ENCODE data around the gene ZXDC. TPM values are rescaled to one million over a fixed set of nuclear protein-coding genes. Genes with fewer than 3 reads are reported as not detected.

ZXDC gene
- polyA plus RNA-seq, 12 donors = 16.3 to 29.1 (median 26.1) TPM; not detected in 1

DNA sequence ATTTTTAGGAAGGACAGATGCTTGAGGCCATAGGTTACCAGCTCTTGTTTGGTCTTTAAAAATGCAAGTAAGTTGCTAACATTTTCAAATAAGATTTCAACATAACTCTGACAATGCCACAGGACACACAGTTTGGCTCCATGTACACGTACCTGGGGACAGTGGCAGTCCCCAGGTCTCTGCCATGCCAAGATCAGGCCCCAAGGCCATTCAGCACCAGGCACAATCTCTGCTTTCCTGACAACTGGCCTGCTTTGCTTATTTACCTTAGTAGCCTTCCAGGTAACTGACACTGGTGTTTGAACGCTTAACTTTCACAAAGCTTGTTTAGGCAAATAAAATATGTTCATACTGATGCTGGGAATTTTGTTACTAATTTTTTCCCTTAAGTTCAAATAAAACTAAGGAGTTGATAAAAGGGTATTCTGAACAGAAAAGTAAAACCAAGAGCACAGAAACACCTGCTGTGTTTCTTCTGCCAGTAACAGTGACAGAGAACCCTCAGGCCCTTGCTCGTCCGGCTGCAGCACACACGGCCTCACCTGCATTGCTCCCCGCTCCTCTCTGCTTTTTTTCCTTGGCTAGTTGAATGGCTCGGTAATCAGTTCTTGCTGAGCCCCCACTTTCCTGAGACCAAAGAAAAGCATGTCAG is 16.5 kb downstream of the ZXDC start:
- no peak for DNase-seq

DNA sequence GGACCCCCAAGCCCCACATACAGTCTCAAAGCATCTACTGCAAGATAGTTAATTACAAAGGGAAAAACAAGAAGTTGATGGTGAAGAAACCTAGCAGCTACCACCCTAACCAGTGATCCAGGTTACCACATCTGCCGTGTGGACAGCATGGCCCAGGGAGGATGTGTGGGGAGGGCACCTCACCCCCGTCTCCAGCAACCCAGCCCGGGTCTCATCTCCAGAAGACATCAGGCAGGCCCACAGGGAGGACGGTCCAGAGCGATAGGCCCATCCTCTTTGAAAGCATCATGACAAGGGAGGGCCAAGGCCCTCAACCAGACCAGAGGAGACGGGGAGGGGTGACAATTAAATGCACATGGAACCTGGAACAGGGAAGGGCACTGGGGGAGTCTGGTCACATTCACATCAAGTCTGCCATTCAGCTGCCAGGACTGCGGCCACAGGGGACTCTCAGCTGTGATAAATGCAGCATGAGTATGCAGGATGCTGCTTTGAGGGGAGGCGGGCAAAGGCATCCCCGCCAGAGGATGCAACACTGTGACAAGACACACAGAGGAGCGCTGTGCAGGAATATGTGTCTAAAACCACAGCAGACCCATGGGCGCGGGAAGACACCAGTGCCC is 18.8 kb downstream of the ZXDC start:
- DNase-seq = no peak

DNA sequence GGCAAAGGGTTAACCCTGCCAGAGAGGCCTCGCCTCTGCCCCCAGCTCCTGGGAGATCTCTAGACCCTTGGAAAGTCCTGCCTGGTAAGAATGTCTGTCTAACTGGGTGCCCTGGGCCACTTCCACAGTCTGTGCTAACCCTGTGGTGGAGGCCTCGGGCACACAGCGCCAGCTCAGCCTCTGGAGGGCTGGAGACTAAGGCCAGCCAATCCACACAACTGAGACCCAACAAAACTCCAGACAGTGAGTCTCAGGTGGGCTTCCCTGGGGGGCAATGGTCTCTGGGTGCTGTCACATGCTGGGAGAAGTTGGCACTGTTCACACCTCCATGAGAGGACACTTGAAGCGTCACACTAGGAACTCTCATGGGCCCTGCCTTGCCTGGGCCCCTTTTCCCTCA is 19.5 kb downstream of the ZXDC start:
- DNase-seq = no peak

DNA sequence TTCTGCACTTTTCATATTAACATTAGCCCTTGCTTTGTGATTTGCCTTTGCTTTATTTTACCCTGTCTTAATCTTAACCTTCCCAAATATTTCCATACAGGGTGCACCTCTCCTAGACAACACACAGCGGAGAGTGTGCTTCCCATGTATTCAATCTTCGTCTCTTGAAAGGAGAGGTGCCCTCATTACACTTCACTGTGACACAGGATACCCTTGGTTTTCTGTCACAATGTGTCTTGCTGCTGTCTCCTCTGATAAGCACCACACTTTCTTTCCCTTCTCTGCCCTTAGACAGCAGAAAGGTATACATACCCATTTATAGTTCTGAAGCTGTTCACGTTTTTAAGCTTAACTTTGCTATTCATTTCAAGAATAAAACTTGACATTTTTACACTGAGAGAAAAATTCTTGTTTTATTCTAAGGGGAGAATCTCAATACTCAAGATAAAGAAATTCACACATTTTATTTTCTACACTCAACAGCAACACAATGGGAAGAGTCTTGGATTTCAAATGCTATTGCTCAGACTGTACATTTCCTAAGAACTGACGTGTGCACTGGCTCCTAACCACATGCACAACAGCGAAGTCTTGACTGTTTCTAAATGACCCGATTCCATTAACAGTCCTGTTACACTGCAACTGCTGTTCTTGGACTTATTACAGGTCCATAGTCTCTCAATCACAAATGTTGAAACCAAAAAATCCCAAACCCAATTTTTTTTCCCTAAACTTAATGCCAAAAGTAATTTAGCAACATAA is 21.1 kb downstream of the ZXDC start:
- no peak for DNase-seq

DNA sequence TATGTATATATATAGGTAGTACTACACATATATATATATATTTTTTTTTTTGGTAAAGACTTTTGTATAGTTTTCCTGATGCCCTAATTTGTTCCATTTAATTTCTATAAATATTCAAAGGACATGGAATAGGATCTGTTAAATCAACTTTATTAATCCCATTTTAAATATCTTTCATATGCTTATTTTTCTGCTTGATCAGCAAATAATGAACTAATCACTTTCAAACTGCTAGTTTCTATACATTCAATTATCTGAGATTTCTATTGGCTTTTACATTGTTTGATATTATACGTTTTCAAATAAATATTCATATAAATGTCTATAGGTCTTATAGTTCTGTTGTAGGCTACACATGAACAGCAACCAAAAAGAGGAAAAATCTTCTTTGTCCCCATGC is 21.7 kb downstream of the ZXDC start:
- no peak for DNase-seq

DNA sequence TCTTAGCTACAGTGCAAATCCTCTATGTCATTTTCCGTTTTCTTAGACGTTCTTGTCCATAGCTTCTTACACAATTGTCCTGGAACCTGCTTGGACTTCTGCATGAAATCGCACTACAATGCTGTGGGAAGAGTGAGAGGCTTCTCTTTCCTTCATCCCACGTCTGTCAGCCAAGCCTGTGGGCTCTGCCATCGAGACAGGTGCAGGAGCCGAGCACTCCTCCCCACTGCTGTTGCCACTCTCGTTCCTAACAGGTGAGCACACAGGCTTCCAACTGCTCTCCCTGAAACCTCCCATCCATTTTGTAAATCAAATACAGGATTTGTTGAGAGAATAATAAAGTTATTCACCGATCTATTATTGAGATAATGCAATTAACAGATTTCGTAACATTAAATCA is 23.5 kb downstream of the ZXDC start:
- DNase-seq = no peak

DNA sequence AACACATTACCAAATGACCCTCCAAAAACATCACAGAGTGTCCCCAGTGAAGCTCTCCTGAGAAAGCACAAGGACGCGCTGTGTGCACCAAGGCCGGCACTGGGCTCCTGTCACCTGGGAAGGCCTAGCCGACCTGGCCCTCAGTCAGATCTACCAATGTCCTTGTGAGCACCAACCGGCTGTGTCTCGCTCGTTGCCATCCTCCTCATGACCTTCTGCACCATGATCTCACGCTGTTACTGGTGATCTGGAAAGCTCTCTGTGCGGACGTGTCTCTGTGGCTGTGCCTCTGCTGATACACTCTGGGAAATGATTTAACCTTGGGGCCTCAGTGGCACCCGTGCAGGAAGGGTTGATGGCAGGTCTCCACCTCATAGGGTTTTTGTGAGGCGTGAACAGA is 24.2 kb downstream of the ZXDC start:
- DNase-seq = no peak

DNA sequence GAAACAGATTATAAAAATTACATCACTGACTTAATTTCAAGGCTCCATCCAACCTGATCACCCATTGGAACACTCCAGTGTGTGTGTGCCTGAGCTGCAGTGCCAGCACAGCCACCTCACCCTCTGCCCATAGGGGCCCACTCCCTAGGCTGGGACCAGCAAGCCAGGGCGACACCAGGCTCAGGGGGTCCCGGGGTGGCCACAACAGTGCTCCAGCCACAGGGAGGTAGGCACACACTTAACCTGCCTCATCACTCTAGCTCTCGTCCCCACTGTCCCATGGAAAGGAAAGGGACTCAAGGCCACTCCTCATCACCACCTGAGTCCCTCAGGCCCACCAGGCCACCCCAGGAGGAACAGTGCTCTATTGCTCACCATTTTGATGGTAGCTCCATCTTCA is 24.9 kb downstream of the ZXDC start:
- DNase-seq = no peak

DNA sequence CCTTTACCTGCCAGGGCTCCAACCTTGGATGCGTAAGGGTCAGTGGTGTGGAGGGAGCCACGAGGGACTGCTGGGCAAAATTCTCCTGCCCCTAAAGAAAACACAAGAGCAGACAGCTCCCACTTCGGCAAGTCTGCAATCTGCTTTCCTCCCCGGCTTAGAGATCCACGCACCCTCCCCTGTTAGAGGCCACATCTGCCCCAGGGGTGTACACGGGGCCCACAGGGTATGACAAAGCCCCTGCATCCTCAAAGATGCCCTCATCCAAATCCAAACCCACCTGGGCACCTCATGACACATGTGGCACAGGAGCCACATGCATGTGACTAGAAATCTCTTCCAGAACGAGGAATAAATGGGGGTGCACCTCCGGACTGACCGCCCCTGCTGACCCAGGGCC is 25.5 kb downstream of the ZXDC start:
- no peak for DNase-seq

DNA sequence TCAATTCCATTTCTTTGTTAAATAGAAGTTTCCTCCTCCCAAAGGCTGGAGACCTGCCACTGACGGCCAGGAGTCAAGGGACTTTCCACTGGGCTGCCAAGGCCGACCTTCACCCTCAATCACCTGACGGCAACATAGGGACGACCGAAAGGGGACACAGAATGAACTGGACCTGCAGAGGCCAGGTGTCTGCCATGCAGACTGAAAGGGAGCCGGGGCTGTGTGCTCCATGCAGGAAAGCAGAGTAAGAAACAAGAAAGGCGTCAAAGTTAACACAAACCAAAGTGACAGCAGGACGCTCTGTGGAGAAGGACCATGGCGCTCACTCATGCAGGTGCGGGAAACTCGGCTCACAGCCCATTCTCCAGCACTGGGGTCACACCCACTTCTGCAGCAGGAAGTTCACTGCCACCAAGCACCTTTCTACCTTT is 26.1 kb downstream of the ZXDC start:
- no peak for DNase-seq

DNA sequence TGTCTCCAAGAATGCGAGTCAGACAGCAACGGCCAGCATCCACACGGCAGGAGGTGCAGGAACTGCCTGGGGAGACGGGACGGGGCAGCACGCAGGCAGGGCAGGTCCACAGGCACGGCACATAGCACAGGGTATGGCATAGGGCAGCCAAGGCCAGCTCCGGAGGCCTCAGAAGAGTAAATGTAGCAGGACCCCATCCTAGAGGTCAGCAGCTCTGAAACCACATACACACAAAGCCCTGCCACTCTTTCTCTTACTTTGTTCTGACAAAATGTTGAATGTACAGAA is 26.9 kb downstream of the ZXDC start:
- DNase-seq = no peak

DNA sequence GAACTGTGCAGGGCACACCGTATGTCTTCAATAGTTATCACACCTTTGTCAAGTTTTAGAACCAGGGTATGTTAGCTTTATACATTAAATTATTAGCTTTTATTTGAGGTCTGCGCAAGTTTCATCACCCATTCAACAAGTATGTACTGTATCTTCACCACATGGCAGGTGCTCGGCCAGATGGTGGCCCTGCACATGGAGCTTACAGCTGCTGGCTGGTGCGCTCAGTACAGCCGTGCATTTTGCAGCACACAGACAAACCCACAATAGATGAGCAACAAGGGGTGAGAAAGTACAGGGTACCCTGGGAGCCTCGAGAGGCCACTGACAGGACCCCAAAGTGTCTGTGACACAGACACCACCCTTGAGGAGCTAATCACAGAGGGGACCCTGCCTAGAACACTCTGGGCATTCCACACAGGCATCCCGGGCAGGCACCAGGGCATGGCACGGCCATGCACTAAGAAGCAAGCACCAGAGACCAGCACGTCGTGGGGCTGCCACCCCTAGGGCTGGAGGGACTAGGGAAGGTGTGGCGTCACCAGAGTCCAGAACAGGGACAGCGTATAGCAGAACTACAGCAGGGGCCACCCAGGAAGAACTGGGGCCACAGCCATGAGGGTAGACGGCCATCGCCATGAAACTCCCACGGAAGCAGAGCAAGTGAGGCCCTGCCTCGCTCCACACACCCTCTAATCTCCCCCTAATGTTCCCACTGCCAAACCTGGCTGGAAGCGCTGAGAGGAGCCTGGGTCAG is 27.4 kb downstream of the ZXDC start:
- no peak for DNase-seq

DNA sequence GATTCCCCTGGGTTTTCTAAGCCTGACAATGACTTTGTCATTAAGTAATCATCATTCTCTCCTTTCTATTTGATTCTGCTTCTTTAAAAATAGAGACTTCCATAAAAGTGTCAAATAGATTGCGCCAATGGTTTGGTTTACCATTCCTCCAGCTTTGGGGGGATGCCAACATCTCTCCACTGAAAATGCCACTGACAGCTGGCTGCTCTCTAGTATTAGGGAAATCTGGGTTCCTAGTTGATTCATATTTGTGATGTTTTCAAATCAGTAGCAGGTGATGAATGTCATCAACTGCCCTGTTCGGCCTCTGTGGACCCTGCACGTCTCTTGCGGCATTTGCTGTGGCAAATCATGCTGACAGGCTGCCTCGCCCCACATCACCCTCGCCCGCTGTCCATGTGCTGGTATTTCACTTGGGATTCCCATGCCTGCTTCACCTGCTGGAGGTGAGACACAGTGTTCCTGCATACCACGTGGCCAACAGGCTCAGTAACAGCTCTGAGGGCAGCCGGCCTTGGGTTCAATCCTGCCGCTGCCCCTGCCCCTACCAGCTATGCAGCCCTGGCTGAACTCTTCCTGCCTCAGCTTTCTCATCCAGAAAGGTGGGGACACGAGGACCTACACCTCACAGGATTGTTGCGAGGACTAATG is 28.1 kb downstream of the ZXDC start:
- DNase-seq = no peak

DNA sequence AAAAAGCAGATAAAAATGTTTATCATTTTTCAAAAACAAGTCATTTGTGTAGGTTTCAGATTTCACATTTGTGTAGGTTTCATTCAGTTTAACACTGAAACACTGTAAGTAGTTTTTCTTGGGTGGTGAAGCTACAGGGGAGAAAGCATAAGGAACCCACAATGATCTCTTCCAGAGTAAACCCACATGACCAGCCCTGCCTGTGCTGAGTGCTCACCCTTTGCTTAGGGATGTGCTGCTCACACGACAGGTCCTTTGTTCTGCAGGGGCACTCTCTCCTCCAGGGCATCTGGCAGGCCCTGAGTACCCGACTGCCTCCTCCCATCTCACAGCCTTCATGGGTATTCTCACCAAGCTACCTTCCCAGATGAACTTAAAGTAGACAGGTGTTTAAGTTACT is 28.9 kb downstream of the ZXDC start:
- no peak for DNase-seq

DNA sequence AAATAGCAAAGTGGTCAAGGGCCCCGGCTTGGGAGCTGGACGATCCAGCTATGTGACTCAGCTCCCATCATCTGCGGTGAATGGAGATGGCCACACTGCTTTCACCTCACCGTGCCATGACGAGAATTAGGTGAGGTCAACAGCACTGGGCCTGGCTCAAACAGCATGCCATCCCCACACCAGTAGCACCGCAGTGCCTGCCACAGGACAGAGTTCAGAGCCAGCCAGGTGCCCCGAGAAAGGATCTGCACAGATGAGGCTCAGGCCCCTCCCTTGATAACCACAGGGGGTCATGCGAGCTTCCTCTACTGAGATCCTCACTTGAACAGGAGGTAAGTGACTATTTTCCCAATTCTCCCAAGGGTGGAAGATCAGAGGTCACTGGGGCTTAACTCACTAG is 29.4 kb downstream of the ZXDC start:
- no peak for DNase-seq

DNA sequence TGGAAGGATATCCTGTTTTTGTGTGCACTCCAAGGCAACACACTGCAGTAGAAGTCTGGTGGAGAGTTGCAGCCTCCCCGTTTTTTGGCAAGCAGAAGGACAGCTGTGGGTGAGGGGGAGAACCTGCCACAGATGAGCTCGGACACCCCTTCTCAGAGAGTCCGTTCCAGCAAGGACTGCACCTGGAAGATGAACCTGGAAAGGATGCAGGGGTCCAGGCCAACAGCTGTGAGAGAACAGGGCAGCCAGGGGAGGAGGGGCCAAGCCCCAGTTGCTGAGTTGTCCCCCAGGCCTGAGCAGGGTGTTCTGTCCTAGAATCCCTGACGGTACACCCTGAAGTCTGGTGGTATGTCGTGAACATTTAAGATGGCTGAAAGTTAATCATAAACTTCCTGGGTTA is 30.2 kb downstream of the ZXDC start:
- DNase-seq = no peak

DNA sequence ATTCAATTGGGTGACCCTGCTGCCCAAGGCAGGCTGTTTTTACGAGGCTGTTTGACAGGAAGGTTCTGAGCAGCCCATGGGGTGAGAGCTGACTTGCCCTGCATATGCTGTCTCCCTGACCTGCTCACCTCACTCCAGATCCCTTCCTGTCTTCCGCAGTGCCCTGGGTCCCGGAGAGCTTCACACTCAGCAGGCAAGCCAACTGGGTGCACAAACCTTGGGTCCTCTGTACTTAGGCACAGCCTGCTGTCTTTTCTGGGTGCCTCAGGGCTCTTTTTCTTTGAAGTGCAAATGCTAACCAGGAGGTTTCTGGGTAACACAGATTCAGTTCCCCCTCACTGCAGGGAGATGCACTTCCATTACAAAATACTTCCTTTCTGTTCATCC is 32.8 kb downstream of the ZXDC start:
- DNase-seq = no peak

DNA sequence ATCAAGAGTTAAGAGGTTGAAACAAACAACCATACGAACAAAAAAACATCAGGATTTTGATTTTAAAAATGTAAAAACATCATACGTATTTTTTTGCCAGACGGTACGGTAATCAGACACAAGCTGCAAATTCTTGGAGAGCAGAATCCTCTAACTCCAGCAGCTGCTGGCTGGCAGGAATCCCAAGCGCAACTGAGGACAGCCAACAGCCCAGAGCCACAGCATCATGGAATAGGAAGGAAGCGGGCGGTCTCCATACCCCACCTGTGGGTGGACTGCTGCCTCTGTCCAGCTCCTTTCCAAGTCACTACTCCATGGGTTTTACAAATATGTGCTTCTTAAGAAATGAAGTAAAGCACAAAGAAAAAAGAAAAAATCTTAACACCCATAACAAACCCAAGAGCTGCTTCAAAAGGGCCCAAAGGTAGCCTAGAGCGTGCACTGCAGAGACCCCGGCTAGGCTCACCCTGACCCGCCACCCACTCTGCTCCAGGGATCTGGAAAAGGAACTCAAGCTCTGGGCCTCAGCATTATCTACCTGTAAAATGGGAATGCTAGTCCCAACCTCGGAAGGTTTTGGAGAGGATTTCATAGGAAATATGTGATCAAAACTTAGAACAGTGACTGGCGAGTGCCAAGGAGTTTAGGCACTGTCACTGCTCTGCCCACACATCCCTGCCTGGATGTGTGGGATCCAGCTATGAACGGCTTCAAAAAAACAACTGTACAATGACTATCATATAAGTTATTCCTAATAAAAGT is 33.4 kb downstream of the ZXDC start:
- peak; percentile 89 for DNase-seq

DNA sequence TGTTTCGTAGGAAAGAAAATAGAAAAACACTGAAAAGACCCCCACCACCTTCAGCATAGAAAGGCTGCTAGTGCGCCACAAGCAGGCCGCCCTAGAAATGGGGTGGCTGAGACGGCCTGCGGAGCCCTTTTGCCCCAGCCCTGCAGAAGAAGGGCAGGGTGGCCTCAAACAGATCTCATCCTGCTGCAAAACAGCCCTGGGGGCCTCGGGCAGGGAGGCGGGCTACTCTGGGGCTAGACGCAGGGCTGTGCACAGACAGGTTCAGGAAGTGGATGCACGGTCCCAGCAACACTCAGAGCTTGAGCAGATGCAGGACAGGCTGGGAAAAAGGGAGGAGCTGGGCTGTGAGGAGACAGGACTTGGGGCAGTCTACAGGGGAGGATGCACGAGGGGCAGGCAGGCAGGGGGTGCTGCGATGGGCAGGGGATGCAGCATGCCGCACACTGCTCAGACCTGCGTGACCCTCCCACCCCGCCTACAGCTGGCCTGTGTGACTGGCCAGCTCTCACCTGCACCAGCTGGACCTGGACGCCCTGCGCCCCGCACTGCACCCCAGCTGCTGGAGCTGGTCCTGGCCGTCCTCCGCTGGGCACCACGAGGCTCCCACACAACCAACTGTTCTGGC is 34.3 kb downstream of the ZXDC start:
- no peak for DNase-seq

DNA sequence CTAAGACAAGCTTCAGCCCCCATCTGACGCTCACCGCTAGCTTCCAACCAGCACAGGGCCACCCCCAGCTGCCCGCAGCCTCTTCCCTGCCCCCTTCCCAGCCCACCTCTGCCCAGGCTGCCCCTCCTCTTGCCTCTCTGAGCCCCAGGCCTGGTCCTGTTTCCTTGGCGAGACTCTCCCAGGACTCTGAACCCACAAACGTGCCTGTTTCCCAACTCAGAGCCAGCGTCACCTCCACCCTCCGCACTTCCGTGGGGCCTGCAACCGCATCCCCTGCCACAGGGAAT is 35.0 kb downstream of the ZXDC start:
- DNase-seq = no peak

DNA sequence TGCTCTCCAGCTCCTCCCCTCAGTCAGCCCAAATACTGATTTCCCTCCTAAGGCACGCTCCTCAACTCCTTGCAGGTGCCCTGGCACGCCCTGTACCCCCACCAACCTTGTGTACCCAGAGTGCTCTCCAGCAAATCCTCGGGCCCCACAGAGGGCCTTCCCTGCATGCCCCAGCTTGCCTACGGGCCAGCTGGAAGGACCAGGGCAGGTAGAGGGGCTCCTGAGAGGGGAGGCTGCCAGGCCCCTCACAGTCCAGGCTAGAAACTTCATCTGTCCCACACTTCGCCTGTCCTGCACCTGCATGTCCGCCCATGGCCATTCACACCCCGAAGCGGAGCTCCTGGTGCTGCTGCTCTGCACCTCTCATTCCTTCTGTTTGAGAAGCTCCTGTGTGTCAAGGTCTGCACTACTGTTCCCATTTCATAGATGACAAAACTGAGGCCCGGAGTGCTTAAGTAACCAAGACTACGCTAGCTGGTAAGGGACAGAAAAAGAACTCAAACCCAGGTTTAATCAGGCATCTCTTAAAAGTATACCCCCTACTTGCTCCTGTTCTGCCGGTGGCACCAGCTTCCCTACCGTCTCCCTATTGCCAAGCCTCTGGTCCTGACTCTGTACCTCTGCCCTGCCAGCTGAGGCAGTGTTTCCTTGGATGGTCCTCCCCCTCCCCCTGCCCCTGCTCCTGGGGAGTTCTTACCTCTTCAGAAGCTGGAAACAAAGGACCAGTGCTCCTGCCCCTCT is 35.6 kb downstream of the ZXDC start:
- DNase-seq = no peak

Measured in muscle of arm (tissue), 12 donors.